Stimulated activated CD8-positive, alpha-beta memory T cell treated with anti-CD3 and anti-CD28 coated beads, Interleukin-4, amount 100 ng/mL, for 1 hour (primary cell): ENCODE results near the gene JPT2.

ENCODE experiments used
- DNase-seq, 2 donors: peaks; one replicate each; pipeline ENCODE4 v3.0.0-alpha.2; 2020; ENCODE audit warnings: low read depth in 2 of 2, low spot score in 1 of 2

The JPT2 gene, protein sequence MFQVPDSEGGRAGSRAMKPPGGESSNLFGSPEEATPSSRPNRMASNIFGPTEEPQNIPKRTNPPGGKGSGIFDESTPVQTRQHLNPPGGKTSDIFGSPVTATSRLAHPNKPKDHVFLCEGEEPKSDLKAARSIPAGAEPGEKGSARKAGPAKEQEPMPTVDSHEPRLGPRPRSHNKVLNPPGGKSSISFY

DNA sequence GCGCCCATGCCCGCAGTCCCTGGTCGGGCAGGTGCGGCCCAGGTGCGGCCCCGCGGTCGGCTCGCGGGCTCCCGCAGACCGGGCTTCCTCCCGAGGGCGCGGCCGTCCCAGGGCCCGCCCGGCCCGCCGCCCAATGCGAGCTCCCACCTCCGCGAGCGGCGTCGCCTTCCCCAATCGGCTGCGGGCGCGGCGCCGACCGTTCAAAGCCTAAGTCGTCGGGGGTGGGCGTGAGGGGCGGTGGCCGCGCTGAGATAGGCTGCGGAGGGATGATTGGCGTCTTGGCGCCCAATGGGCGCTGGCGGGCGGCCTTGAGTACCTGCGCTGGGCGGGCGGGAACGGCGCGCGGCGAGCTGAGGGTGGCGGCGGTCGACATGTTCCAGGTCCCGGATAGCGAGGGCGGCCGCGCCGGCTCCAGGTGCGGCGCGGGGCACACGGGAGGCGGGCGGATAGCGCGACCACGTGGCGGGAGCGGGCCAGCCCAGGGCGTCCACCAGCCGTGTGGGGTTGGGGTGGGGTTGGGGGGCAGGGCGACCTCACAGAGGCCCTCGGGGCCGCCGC lies at the start of gene JPT2:
Gene JPT2 (plus strand): TSS at position 338 of the 558 bp plus-strand sequence. CDS start 34 bp downstream, at position 372.
- peak; percentile 84 to 88 for DNase-seq

GRCh38 chr16:1630450-1631213 lies 47.4 kb upstream of the JPT2 start:
- no peak for DNase-seq

GRCh38 chr16:1631230-1631629 lies 46.8 kb upstream of the JPT2 start:
- no peak for DNase-seq

DNA sequence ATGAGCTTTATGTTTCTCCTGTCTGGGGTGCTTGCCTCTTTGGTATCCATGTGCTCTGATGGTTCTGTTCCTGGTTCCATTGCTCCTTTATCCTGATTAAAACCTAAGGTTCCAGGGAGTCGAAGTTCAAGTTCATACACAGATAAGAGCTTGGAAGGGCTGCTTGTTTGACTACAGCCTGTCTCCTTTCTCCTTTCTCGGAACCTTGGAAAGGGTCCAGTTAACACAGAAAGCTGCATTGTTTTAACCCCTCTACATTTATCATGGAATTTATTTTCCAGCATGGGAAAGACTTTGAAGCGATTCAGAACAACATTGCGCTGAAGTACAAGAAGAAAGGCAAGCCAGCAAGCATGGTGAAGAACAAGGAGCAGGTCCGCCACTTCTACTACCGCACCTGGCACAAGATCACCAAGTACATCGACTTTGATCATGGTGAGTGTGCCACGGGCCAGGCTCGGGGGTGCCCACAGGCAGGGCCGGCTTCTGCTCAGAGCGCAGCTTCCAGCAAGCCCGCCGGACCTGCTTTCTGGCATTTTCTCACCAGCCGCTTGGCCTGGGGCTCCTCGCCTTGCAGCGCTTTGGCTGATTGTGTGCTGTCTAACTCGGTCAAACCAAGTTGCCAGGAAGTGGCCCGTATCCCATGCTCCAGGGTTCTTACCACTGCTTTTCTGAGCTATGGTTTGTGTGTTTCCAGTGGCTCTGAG lies 46.0 kb upstream of the JPT2 start:
- DNase-seq, result no peak

DNA sequence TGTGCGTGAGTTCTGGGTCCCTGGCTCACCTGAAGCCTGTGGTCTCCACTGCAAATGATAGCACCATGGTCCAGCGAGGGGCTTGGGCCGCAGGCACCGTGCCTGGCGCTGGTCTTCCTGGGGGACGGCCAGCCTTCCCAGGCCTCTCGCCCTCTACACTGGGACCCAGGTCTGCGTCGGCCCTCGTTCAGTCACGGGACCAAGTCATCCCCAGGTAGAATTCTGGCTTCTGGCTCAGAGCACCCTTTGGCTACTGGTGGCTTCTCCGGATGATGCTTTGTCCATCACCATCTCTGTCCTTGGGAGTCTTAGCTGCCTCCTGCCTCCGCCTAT lies 45.5 kb upstream of the JPT2 start:
- no peak for DNase-seq

GRCh38 chr16:1633310-1633709 lies 44.8 kb upstream of the JPT2 start:
- no peak for DNase-seq

DNA sequence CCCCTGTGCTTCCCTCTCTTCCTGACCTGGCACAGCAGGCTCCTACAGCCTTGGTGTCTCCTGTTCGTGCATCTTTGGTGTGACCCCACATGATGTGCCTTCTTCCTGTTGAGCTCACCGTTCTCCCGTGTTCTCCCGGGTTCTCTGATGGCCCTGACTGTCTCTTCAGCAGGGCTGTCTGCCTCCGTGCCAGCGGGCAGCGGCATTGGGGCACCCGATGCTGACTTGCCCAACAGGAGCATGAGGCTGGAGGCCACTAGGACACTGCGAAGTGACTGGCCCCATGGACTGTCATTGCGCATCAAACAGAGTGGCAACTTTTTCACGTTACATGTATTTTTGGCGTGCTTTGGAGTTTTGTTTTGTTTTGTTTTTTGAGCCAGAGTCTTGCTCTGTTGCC lies 43.5 kb upstream of the JPT2 start:
- no peak for DNase-seq

GRCh38 chr16:1635070-1635469 lies 43.0 kb upstream of the JPT2 start:
- DNase-seq, result no peak

DNA sequence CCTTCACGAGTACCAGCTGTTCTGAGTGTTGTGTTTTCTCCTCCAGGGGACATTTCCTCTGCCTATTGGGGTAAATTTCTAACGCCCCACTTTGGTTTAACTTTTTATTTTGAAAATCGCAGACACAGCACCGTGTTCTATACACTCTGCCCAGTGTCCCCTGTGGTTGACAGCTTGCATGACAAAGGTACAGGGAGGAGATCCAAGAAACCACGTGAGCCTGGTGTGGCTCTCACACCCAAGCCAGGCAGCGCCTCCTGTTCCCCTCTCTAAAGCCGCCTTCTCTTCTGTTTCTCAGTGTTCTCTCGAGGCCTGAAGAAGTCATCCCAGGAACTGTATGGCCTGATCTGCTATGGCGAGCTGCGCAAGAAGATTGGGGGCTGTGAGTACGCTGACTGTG lies 40.6 kb upstream of the JPT2 start:
- no peak for DNase-seq

- DNase-seq, result no peak
Measured at GRCh38 chr16:1638757-1639156, 39.3 kb upstream of the JPT2 start.

GRCh38 chr16:1639282-1639681 lies 38.8 kb upstream of the JPT2 start:
- DNase-seq, result no peak

- DNase-seq, result no peak
Measured at GRCh38 chr16:1639860-1640259, 38.2 kb upstream of the JPT2 start.

DNA sequence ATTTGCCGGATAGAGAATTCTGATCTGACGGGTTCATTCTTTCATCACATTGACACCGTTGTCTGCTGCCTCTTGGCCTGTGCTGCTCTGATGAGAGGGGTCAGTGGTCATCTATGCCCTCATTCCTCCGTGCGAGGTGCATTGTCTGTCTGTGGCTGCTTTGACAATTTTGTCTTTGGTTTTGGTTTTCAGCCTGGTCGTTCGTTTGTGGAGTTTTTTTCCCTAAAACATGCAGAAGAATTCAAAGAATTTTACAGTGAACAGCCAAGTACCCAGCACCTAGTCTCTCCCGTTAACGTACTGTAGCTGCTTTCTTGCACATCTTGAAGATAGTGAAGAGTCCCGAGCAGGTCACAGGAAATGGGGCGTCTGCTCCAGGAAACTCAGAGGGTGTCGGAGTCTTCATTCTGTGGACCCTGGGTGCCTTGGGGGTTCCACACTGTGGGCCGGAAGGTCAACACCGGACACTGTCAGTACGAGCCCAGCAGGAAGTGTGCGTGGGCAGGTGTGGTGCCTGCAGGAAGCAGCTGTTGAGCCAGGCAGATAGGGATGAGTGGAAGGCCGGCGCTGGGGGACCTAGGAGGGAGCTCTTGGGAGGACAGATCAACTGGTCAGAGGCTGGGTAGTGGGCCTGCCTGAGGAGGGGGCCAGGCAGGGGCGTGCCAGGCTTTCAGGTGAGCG lies 37.7 kb upstream of the JPT2 start:
- no peak for DNase-seq

- no peak for DNase-seq
Measured at GRCh38 chr16:1641261-1641660, 36.8 kb upstream of the JPT2 start.

- DNase-seq, result no peak
Measured at GRCh38 chr16:1642148-1642547, 35.9 kb upstream of the JPT2 start.

DNA sequence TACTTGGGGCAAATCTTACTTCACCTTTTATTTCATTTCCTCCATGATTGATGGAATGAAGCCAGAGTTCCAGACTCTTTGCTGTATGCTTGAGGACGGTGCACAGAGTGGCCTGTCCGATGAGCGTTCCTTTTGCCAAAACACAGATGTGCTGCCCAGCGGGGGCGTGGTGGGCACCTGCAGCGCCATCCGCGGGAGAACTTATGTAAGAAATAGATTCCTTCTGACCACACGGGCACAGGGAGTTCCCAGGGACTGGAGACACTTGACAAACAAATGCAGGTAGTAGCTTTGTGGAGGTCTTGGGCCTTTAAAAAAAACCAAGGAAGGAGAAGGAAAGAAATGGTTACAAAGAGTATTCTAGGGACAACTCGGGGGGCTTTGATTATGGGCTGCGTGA lies 35.3 kb upstream of the JPT2 start:
- DNase-seq, result no peak

DNA sequence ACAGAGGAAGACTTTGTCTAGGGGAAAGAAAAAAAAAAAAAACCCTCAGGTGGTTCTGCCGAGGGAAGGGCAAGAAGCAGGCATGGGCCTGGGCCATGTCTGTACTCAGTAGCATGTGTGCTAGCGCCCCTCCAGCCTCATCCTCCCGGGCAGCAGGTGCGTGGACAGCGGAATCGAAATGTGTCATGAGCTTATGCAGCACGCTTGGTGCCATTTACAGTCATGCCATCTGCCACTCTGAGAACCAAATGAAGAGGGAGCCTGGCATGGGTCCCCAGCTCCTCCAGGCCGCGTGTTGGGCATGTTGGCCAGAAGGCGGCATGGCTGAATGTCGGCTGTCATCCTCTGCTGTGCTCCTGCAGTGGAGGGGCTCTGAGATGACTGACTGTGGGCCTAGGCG lies 34.6 kb upstream of the JPT2 start:
- DNase-seq, result no peak

DNA sequence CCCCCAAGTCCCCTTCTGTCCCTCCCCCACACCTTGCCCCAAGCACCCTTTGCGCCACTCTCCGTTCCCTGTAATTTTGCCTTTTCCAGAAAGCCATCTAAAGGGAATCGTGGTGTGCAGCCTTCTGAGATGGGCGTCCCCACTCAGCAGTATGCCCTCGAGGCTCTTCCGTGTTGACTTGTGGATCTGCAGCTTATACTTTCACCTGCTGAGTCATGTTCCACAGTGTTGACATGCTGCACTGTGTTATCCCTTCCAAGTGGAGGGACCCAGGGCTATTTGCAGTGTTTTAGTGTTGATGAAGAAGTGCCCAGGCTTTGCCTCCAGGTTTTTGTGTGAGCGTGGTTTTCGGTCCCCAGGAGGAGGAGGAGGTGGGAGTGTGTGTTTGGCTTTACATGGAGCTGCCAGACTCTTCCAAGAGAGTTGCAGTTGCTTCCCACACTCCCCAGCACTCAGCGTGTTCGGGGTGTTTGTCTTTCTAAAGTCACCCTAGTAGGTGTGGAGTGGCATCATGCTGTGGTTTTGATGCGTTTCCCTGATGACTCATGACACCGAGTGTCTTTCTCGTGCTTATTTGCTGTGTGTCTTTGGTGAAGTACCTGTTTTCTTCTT lies 32.1 kb upstream of the JPT2 start:
- peak; percentile 3 to 15 for DNase-seq

DNA sequence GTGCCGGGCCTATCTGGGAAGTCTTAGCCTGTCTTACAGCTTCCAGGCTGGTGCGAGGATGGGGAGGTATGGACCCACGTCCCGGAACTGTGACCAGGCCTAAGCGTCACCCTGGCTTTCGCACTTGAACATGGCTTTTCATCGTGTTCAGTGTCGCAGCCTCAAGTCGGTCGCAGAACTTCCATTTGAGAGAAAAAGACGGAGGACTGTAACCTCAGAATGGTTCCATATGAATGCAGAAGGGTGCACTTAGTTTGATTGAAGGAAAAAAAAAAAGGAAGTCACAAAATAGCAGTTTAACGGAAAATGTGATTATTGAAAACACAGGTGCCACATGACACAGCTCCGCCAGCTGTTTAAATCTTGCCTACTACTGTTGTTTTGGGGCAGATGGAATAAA lies 30.2 kb upstream of the JPT2 start:
- DNase-seq, result no peak

DNA sequence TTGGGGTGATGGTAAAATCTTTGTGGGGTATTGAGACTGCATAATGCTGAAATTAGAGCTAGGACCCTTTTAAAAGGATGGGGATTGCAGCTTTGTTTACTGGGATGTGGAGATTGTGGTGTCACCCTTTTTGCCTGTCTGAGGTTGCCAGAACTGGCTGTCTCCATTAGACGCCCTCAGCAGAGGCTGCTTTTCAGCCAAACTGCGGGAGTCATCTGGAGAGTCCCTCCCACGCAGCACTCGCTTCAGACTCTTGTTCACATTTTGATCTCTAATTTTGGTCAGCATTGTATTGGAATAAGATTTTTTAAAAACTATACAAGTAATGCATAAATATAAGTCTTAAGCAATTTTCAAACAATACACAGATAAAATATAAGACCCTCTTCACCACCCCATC lies 27.9 kb upstream of the JPT2 start:
- no peak for DNase-seq
